Measurements from ENCODE around the gene GPATCH8. TPM values are rescaled to one million over a fixed set of nuclear protein-coding genes. Genes with fewer than 3 reads are reported as not detected.
"Not testable (repeated sequence)": the region's sequence is repeated elsewhere in the genome, so short reads cannot be mapped to it uniquely, and the experiment has no call there.

GPATCH8 gene
- total RNA-seq, 1 experiment from 2014 or later: 5.2 TPM

GRCh38 chr17:44375196-44376017 is 127.8 kb downstream of the GPATCH8 start:
- no peak overlapping the region for H3K4me3 ChIP-seq
- no peaks in the 10 kb centered on the region for H3K9me3 ChIP-seq
- no peak for DNase-seq
- H3K36me3 ChIP-seq: no peaks in the 10 kb centered on the region
- no peaks in the 10 kb centered on the region for H3K27me3 ChIP-seq

DNA sequence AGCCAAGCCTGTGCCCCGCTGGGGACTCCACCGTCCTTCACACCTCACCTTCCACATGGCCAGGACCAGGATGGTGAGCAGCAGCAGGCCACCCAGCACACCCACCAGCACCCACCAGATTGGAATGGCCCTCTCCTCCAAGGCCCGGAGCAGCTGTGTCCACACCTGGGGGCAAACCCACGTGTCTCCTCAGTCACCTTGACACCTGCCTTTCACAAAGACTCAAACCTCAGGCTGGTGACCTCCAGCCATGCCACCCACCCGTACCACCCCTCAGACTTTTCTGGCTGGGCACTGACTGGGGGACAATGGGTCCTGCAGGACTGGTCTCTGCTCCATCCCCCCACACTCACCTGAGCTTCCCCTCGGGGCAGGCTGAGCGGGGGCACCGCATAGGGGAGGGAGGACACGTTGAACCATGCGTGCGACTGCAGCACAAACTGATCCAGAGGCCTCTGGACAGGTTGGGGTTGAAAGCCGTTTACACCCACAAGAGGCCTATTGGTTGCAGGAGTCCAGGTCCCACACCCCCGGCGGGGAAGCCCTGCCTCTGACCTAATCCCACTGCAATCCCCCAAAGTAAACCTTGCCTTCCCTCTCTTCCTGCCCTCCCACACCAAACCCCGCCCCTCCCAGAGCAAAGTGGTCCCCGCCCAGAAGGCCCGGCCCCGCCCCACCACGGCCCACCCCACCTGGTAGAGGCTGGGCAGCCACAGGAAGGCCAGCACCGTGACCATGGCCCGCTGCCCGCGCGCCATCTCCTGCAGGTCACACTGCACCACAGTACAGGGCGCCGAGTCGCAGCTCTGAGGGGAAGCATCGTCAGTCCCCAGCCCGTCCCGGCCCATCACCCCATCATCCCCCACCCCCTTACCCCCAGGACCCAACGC is 128.7 kb downstream of the GPATCH8 start:
- Histone ChIP-seq H3K4me3 (no peak overlapping the region), H3K9me3 (no peaks in the 10 kb centered on the region), H3K27me3 (no peaks in the 10 kb centered on the region), H3K36me3 (no peaks in the 10 kb centered on the region)
- DNase-seq: no peak

DNA sequence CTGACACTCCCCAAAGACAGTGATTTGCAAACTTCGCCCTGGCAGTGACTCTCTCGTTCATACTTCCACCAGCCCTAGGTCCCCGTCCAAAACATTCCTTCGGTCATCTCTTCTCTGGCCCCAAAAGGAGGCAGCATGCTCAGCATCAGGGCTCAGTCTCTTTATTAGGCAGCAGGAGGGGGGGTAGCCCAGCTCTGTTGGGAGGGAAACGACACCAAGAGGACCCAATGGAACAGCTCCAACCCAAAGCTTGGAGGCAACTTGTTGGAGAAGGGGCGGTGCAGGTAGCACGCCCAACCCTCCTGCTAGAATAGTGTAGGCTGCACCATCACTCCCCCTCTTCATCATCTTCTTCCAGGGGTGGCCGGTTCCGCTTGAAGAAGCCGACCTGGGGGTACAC is 131.2 kb downstream of the GPATCH8 start:
- no peak overlapping the region for H3K4me3 ChIP-seq
- H3K27me3 ChIP-seq: peaks cover 7% of the 10 kb centered on the region; the same call in 1 of the 2 replicates
- DNase-seq: no peak
- no peaks in the 10 kb centered on the region for H3K9me3 ChIP-seq
- no peaks in the 10 kb centered on the region for H3K36me3 ChIP-seq

- H3K27me3 ChIP-seq: peaks cover 27% of the 10 kb centered on the region
- H3K4me3 ChIP-seq, DNase-seq, H3K36me3 ChIP-seq, H3K9me3 ChIP-seq: not testable (repeated sequence)
Observed at GRCh38 chr17:44369414-44370023, 133.7 kb downstream of the GPATCH8 start.

DNA sequence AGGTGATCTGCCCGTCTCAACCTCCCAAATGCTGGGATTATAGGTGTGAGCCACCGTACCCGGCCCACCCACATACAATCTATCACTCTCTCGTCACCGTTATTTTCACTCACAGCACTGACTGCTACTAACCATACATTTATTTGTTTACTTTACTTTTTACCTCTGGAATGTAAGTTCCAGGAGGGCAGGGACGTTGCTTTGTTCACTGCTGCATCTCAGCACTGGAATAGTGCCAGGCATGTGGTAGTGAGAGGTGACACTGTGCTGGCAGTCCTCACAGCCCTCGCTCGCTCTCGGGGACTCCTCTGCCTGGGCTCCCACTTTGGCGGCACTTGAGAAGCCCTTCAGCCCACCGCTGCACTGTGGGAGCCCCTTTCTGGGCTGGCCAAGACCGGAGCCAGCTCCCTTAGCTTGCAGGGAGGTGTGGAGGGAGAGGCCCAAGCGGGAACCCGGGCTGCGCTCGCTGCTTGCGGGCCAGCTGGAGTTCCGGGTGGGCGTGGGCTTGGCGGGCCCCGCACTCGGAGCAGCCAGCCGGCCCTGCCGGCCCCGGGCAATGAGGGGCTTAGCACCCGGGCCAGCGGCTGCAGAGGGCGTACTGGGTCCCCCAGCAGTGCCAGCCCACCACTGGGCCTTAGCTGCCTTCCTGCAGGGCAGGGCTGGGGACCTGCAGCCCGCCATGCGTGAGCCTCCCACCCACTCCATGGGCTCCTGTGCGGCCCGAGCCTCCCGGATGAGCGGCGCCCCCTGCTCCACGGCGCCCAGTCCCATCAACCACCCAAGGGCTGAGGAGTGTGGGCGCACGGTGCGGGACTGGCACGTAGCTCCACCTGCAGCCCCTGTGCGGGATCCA is 134.6 kb downstream of the GPATCH8 start:
- DNase-seq, H3K36me3 ChIP-seq, H3K4me3 ChIP-seq, H3K9me3 ChIP-seq: not testable (repeated sequence)
- peaks cover 31% of the 10 kb centered on the region for H3K27me3 ChIP-seq

- no peaks in the 10 kb centered on the region for H3K36me3 ChIP-seq
- no peaks in the 10 kb centered on the region for H3K9me3 ChIP-seq
- peaks cover 31% of the 10 kb centered on the region for H3K27me3 ChIP-seq
- H3K4me3 ChIP-seq: no peak overlapping the region
- DNase-seq: no peak
Observed at GRCh38 chr17:44367231-44367979, 135.8 kb downstream of the GPATCH8 start.

DNA sequence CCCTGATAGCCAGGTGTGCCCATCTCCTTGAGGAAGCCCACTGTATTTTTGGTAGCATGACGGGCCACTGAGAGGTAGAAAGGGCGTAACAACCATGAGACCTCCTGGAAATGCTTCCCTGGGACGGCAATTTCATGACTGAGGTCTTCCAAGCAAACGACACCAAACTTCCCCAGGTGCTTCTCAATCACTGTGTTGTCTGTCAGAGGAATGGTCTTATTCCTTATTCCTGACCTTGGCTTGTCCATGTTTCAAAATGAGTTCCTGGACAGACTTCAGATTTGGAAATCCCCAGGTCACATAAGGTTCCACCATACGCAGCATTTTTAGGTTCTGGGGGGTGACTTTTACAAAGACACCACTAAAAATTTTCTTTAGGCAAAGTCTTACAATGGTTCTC is 138.2 kb downstream of the GPATCH8 start:
- not testable (repeated sequence) for DNase-seq, H3K36me3 ChIP-seq, H3K4me3 ChIP-seq, H3K9me3 ChIP-seq
- H3K27me3 ChIP-seq: peaks cover 31% of the 10 kb centered on the region

GRCh38 chr17:44363613-44364159 is 139.5 kb downstream of the GPATCH8 start, which contains the start of gene FAM171A2:
TSS of gene FAM171A2 (minus strand) at chr17:44363853. CDS start at chr17:44363714, 139 bp downstream.
- DNase-seq: peak; percentile 65
- H3K27me3 ChIP-seq: peaks cover 31% of the 10 kb centered on the region
- H3K36me3 ChIP-seq: no peaks in the 10 kb centered on the region
- no peaks in the 10 kb centered on the region for H3K9me3 ChIP-seq
- peak within 1 kb of the TSS; percentile 58 for H3K4me3 ChIP-seq

- Histone ChIP-seq H3K4me3 (peak overlapping the region; percentile 58), H3K36me3 (no peaks in the 10 kb centered on the region), H3K9me3 (no peaks in the 10 kb centered on the region), H3K27me3 (peaks cover 31% of the 10 kb centered on the region)
- DNase-seq: peak; percentile 36
Observed at GRCh38 chr17:44362949-44363612, 140.1 kb downstream of the GPATCH8 start.

- Histone ChIP-seq H3K27me3 (peaks cover 29% of the 10 kb centered on the region), H3K36me3 (no peaks in the 10 kb centered on the region), H3K4me3 (no peak overlapping the region), H3K9me3 (no peaks in the 10 kb centered on the region)
- no peak for DNase-seq
Observed at GRCh38 chr17:44362459-44362948, 140.7 kb downstream of the GPATCH8 start.

DNA sequence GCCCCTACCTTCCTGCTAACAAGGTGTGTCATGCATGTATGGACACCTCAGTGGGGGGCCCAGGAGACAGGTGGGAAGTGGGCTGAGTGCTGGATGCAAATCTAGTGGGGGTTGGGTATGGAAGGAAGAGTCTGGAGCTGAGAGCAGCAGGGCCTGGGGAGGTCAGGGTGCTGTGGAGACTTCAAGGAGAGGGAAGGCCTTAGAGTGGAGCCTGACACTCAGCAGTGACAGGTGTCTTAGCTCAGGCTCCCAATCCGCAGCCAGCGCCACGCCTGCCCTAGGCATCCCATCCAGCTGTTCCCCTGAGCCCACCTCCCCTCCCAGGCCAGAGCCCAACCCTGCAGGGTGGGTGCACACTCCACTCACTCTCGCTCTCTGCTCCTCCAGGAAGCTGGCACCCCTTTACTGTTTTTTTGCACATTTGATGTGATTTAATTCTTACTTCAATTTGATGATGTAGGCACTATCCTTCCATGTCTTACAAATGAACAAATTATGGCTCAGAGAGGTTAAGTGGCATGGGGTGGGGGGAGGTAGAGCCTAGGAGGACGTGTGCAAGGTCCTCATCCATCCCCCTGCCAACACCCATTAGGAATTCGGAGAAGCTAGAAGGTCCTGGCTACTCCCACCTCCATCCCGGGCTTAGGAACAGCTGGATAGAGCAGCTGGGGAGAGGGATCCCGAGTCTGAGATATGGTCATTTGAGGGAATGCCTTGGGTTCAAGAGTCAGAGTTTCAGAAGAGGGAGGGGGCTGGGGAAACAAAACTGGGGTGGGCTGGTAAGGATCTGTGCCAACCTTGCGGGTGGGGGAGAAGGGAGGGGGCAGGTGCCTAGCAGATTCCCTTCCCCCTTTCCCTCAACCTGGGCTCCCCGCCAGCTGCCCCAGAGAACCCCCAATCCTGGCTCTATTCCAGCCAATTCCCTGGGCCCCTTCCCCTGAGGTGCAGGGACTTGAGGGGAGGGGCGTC is 141.6 kb downstream of the GPATCH8 start:
- Histone ChIP-seq H3K9me3 (no peaks in the 10 kb centered on the region), H3K27me3 (peaks cover 22% of the 10 kb centered on the region)
- DNase-seq: no peak

DNA sequence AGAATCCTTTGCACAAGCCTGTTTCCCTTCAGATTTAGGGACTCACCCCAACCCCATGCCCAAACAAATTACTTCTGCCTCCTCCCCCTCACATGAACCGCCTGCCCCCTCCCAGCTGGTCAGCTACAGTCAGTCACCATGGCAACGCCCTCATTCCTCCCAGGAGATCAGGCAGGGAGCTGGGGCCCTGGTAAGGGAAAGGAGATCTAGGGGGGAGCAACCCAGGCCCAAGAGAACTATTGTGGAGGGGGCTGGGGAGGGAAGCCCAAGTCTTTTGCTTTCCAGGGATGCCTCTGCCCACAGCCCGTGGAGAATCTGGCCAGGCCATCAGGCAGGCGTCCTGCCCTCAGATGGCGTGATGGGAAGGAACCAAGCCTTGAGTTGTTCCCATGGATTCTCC is 142.4 kb downstream of the GPATCH8 start:
- no peak overlapping the region for H3K4me3 ChIP-seq
- H3K27me3 ChIP-seq: peaks cover 15% of the 10 kb centered on the region
- H3K9me3 ChIP-seq: no peaks in the 10 kb centered on the region
- no peak for DNase-seq
- H3K36me3 ChIP-seq: no peaks in the 10 kb centered on the region

More for the DNA sequence above, 141.6 kb downstream of the GPATCH8 start:
- no peaks in the 10 kb centered on the region for H3K36me3 ChIP-seq
- no peak overlapping the region for H3K4me3 ChIP-seq

DNA sequence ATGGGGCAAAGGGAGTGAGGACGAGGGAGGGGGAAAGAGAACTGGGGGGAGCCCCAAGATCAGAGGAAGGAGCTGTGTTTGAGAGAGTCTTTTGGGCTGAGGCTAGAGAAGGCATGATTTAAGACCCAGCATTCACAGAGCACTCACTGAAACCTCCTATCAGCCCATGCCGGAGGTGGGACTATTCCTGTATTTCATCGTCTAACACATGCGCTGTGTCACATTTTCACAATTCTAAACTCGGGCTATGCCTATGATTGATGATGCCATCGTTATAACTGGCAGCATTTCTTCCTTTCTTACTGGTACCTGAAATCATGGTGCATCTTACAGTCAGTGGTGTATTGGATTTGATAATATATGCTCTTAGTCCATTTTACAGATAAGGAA is 143.1 kb downstream of the GPATCH8 start:
- no peak for DNase-seq
- Histone ChIP-seq H3K4me3 (no peak overlapping the region), H3K27me3 (peaks cover 8% of the 10 kb centered on the region), H3K36me3 (no peaks in the 10 kb centered on the region), H3K9me3 (no peaks in the 10 kb centered on the region)

Measured in MG63 (cell line).